Measurements from ENCODE around the gene FAXC. TPM values are rescaled to one million over a fixed set of nuclear protein-coding genes. Genes with fewer than 3 reads are reported as not detected.

FAXC gene
- total and polyA plus RNA-seq, 2 of the 8 experiments (the other 6 are each of a cell fraction or from before 2014, with no cell fraction given) = 23.2 to 29.8 TPM

DNA sequence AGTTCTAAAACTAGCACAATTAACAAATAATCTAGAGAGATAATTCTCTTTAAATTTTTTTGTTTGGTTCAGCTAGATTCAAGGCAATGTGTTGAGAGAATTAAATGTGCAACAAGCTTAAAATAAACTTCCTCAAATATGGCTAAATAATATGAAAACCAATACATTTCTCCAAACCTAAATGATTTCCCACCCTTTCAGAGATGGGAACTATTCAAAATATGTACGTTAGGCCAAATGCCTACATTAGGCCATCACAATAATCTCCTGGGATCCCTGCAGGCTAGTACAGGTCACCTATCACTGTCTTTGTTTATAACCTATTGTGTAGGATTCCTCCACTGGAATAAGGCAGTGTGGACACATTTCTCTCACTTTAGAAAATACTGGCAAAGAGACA is 1.7 kb downstream of the FAXC start:
- Histone ChIP-seq H3K9ac (replicated peaks in 1 of 4; ENCODE audit: extremely low read depth in 1 of 4, low read depth in 3 of 4, low read length in 3 of 4) (no peak overlapping the region), H4K8ac (ENCODE audit: extremely low read depth, insufficient read depth, low read length) (no peak overlapping the region), H4K5ac (ENCODE audit: insufficient read length, low read depth, low read length) (no peak overlapping the region), H3K4ac (replicated peaks; ENCODE audit: insufficient read length, low read depth, low read length) (no peak overlapping the region), H2BK120ac (replicated peaks; ENCODE audit: low read depth, low read length) (no peak overlapping the region), H3K23ac (ENCODE audit: insufficient read length) (no peak overlapping the region), H3K27ac (ENCODE audit: low read depth, low read length) (no peak overlapping the region), H3K56ac (replicated peaks; ENCODE audit: insufficient read length, low read depth, low read length) (no peak overlapping the region), H3K27me3 (replicated peaks in 1 of 4; ENCODE audit: control insufficient read depth in 3 of 4, extremely low read depth in 1 of 4, insufficient read depth in 3 of 4, low read length in 3 of 4) (no peaks in the 10 kb centered on the region; a peak in 1 of 7 replicates), H3K4me2 (ENCODE audit: insufficient read depth in 1 of 2, low read depth in 2 of 2, low read length in 2 of 2) (peak overlapping the region; percentile 92 to 96), H3K23me2 (ENCODE audit: low read depth, low read length) (peaks cover 8% of the 10 kb centered on the region), H3K18ac (ENCODE audit: extremely low read depth, low read length) (no peak overlapping the region), H3K4me1 (replicated peaks in 1 of 4; ENCODE audit: control insufficient read depth in 3 of 4, insufficient read depth in 4 of 4, low read length in 3 of 4) (peaks cover 0 to 15% (median 8%) of the 10 kb centered on the region in 4 experiments; a peak in 6 of 7 replicates), H2BK20ac (ENCODE audit: low read length) (no peak overlapping the region), H3K79me1 (ENCODE audit: low read depth, low read length) (no peaks in the 10 kb centered on the region; the same call in 1 of the 2 replicates), H2AFZ (ENCODE audit: low read length) (no peak overlapping the region), H3K9me3 (ENCODE audit: insufficient read depth in 2 of 2, low read depth in 1 of 2, low read length in 1 of 2) (no peaks in the 10 kb centered on the region), H3K4me3 (ENCODE audit: extremely low read depth in 1 of 4, insufficient read depth in 2 of 4, low read depth in 3 of 4, low read length in 4 of 4) (peak overlapping the region in 1 of 4 experiments; percentile 96; a peak in 3 of 8 replicates), H3K36me3 (ENCODE audit: control insufficient read depth in 2 of 4, insufficient read depth in 4 of 4, low read length in 3 of 4) (no peaks in the 10 kb centered on the region; a peak in 1 of 8 replicates), H2BK12ac (ENCODE audit: low read depth, low read length) (no peak overlapping the region), H4K20me1 (replicated peaks in 1 of 2; ENCODE audit: control insufficient read depth in 1 of 2, insufficient read depth in 2 of 2, low read length in 2 of 2) (no peaks in the 10 kb centered on the region), H2BK5ac (ENCODE audit: low read depth, low read length) (no peak overlapping the region), H3K79me2 (ENCODE audit: control insufficient read depth in 1 of 2, insufficient read depth in 2 of 2, low read length in 2 of 2) (peaks cover 0 to 9% of the 10 kb centered on the region in 2 experiments; a peak in 1 of 4 replicates), H2BK15ac (ENCODE audit: low read length) (no peak overlapping the region), H4K91ac (replicated peaks; ENCODE audit: insufficient read length, low read length) (no peak overlapping the region), H3K14ac (ENCODE audit: insufficient read length) (no peak overlapping the region), H2AK5ac (ENCODE audit: low read depth, low read length) (no peak overlapping the region)
- FAIRE-seq (no peak), DNase-seq (ENCODE audit: low read depth in 1 of 2, low spot score in 2 of 2) (no peak)
- TF ChIP-seq, protein P1, sequence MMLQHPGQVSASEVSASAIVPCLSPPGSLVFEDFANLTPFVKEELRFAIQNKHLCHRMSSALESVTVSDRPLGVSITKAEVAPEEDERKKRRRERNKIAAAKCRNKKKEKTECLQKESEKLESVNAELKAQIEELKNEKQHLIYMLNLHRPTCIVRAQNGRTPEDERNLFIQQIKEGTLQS (IDR thresholded peaks at IDR 0.05; ENCODE audit: insufficient read depth, low read depth, low read length) = no peak
- TF ChIP-seq HDAC2 (IDR thresholded peaks at IDR 0.05; ENCODE audit: borderline replicate concordance in 1 of 2, low read depth in 2 of 2, low read length in 2 of 2) = no peak
- POLR2A ChIA-PET (ENCODE audit: partially characterized antibody) = interaction anchor here (0.9 to 4.2 kb wide), 12 partner anchors 10 to 78 kb away, joined by 3 to 34 read pairs (median 4); partner anchors contain the start of genes COQ3 and PNISR
- CTCF ChIA-PET (ENCODE audit: partially characterized antibody) = interaction anchor here (0.6 to 5.2 kb wide), 12 partner anchors 10 to 399 kb away, joined by 3 to 39 read pairs (median 4); partner anchors contain the start of gene PNISR
- 74% methylated on average over 1 of the region's 1 CpG; no CpG with 5 or more reads in 1 of the 2 experiments for WGBS, 2 experiments (ENCODE audit: extremely low coverage in 1 of 2, insufficient coverage in 1 of 2, insufficient read length in 1 of 2, insufficient replicate concordance in 2 of 2, low coverage in 1 of 2, low lambda C conversion rate in 2 of 2, missing lambda C conversion rate in 1 of 2)
